HepG2 (cell line): Measurements from ENCODE around the gene CIAPIN1. TPM values are rescaled to one million over a fixed set of nuclear protein-coding genes. Genes with fewer than 3 reads are reported as not detected.

Experiments used
- ATAC-seq: fragments of 200-7000 bp; cut with Tn5 transposase; 3 replicates; pipeline ENCODE4 v1.9.1; 2020; ENCODE audit warnings: mild to moderate bottlenecking, moderate library complexity
- BruUV-seq: library from RNA; stranded (reverse); fragments of 400-500 nt; replicated peaks from 2 replicates; lab custom pipeline; 2021; lab: Mats Ljungman, UMichigan
- CTCF ChIA-PET: fragments of 300-600 bp; formaldehyde crosslinking; extraction: SDS; loops from one replicate; lab custom pipeline; 2021; ENCODE audit warnings: low total read pairs, inconsistent platforms, low intra/inter-chr PET ratio; lab: Yijun Ruan, JAX
- POLR2A ChIA-PET: fragments of 350-600 bp; sonication (Branson Sonifier 250); formaldehyde crosslinking; loops from one replicate; lab custom pipeline; 2020; ENCODE audit warnings: antibody characterized with exemption, inconsistent platforms; lab: Yijun Ruan, JAX
- DNase-seq: peaks from one replicate; pipeline ENCODE4 v3.0.0-alpha.2; 2015; ENCODE audit warnings: low spot score
- FAIRE-seq: peaks from 3 replicates; lab custom pipeline; 2011; peaks lifted over from hg19 to GRCh38; lab: Jason Lieb, UNC
- H2AFZ ChIP-seq: one replicate; pipeline ENCODE4 v1.6.1; 2011; ENCODE audit warnings: low read length, inconsistent platforms
- H3K27ac ChIP-seq: fragments of 300-600 bp; 3 replicates; pipeline ENCODE4 v1.8.0; 2011; ENCODE audit warnings: mixed run types, mild to moderate bottlenecking, mixed read lengths, low read length, inconsistent platforms; ENCODE audit not compliant: insufficient read depth; ENCODE audit errors: extremely low read length
- H3K27me3 ChIP-seq, 2 experiments: fragments of 200-600 bp in 1 of 2; 2 replicates in 1 of 2; 3 replicates in 1 of 2; pipeline versions ENCODE4 v1.6.0 to v1.8.0; 2011; ENCODE audit warnings: low read length in 2 of 2, mild to moderate bottlenecking in 2 of 2, moderate library complexity in 2 of 2, inconsistent platforms in 1 of 2; ENCODE audit not compliant: insufficient read depth in 2 of 2, control insufficient read depth in 1 of 2
- H3K36me3 ChIP-seq, 2 experiments: fragments of 200-600 bp in 1 of 2; replicated peaks in 1 of 2; 2 replicates in 1 of 2; 3 replicates in 1 of 2; pipeline versions ENCODE4 v1.5.1 to v1.8.0; 2011; ENCODE audit warnings: low read length in 2 of 2, inconsistent platforms in 1 of 2; ENCODE audit not compliant: insufficient read depth in 2 of 2, control insufficient read depth in 1 of 2
- H3K4me1 ChIP-seq: 2 replicates; pipeline ENCODE4 v1.5.1; 2012; ENCODE audit warnings: low read length, inconsistent platforms; ENCODE audit not compliant: insufficient read depth
- H3K4me2 ChIP-seq: 2 replicates; pipeline ENCODE4 v1.6.0; 2011; ENCODE audit warnings: low read depth, low read length, inconsistent platforms
- H3K4me3 ChIP-seq, 3 experiments: fragments of 200-600 bp in 1 of 3; sonication (generic), shearing (Covaris generic) in 1 of 3; replicated peaks in 1 of 3; 2 replicates each; pipeline ENCODE4 v1.5.1; 2011 to 2016; ENCODE audit warnings: low read length in 3 of 3, inconsistent platforms in 2 of 3, low read depth in 2 of 3, mild to moderate bottlenecking in 2 of 3, control low read depth in 1 of 3, mixed read lengths in 1 of 3; ENCODE audit not compliant: insufficient read depth in 1 of 3
- H3K79me2 ChIP-seq: one replicate; pipeline ENCODE4 v1.6.1; 2011; ENCODE audit warnings: low read length, inconsistent platforms; ENCODE audit not compliant: insufficient read depth
- H3K9ac ChIP-seq: 2 replicates; pipeline ENCODE4 v1.6.0; 2011; ENCODE audit warnings: mild to moderate bottlenecking, low read depth, low read length, inconsistent platforms; ENCODE audit not compliant: insufficient read depth
- H3K9me3 ChIP-seq: 2 replicates; pipeline ENCODE4 v1.5.1; 2012; ENCODE audit warnings: mild to moderate bottlenecking, low read length
- H4K20me1 ChIP-seq: 2 replicates; pipeline ENCODE4 v1.6.0; 2011; ENCODE audit warnings: inconsistent platforms, mild to moderate bottlenecking, low read length, moderate library complexity; ENCODE audit not compliant: insufficient read depth
- DMAP1 ChIP-seq: IDR thresholded peaks from 2 replicates; pipeline ENCODE4 v1.6.1; 2016
- POLR2A ChIP-seq, 2 experiments: IDR thresholded peaks; 2 replicates each; pipeline ENCODE4 v1.6.1; 2011; ENCODE audit warnings: low read depth in 2 of 2, low read length in 2 of 2, mild to moderate bottlenecking in 1 of 2, moderate library complexity in 1 of 2; ENCODE audit not compliant: insufficient read depth in 1 of 2
- SMAD3 ChIP-seq: sonication (generic); formaldehyde crosslinking; IDR thresholded peaks from 2 replicates; pipeline ENCODE4 v1.4.0; 2020; ENCODE audit warnings: missing genetic modification reagents
- ZNF432 ChIP-seq: sonication (generic); formaldehyde crosslinking; IDR thresholded peaks from 2 replicates; pipeline ENCODE4 v1.5.0; 2020; ENCODE audit warnings: missing genetic modification reagents, mild to moderate bottlenecking, borderline replicate concordance
- ZNF577 ChIP-seq: sonication (generic); formaldehyde crosslinking; IDR thresholded peaks from 2 replicates; pipeline ENCODE4 v1.4.0; 2020; ENCODE audit warnings: mild to moderate bottlenecking, low read depth, missing genetic modification reagents, borderline replicate concordance
- ZNF652 ChIP-seq: IDR thresholded peaks from 2 replicates; pipeline ENCODE4 v1.6.1; 2016; ENCODE audit warnings: low read depth, borderline replicate concordance
- WGBS: methylation state at CpG from one replicate; pipeline ENCODE4 v1.1.6; 2017; ENCODE audit warnings: low lambda C conversion rate; 5-methylcytosine and 5-hydroxymethylcytosine counted together
- in situ Hi-C: cut with HindIII; loops from 2 replicates; pipeline ENCODE4 v1.10.0; 2017; ENCODE audit warnings: low pct_unique_long_range_greater_than_20kb; ENCODE audit not compliant: extremely low pct_ligation_motif_present
- intact Hi-C: fragments of 100-400 bp; cut with micrococcal nuclease; formaldehyde crosslinking; loops from one replicate; pipeline ENCODE4 v1.10.0; 2022; ENCODE audit not compliant: unreplicated experiment
- polyA plus RNA-seq, 8 experiments: library from polyadenylated mRNA; depleted of rRNA in 3 of 8; stranded (reverse) in 7 of 8; unstranded in 1 of 8; fragments of >200 nt; fragmentation: Illumina TruSeq in 4 of 8; extraction: Trizol in 4 of 8; gene quantifications; 2 replicates each; pipeline versions ENCODE4 v1.2.1 to v1.2.3, GENCODE V29; 2011 to 2016; ENCODE audit warnings: low read depth in 4 of 8, missing spikeins in 1 of 8, mixed read lengths in 1 of 8; ENCODE audit not compliant: insufficient read depth in 1 of 8
- total RNA-seq, 5 experiments: library from RNA; depleted of rRNA; stranded (reverse); fragments of >200 nt; fragmentation: Illumina TruSeq; extraction: Trizol; gene quantifications; 2 replicates each; pipeline ENCODE4 v1.2.3, GENCODE V29; 2016; ENCODE audit warnings: low read depth in 1 of 5
- TF ChIP-seq, protein P1 (sequence below): sonication (generic); formaldehyde crosslinking; IDR thresholded peaks from 2 replicates; pipeline ENCODE4 v1.5.1; 2020; ENCODE audit warnings: missing genetic modification reagents, mild to moderate bottlenecking, borderline replicate concordance

Gene CIAPIN1
- total and polyA plus RNA-seq, 2 of the 13 experiments (the other 11 are each of a cell fraction or from before 2014, with no cell fraction given): 69.3 to 89.7 TPM

DNA sequence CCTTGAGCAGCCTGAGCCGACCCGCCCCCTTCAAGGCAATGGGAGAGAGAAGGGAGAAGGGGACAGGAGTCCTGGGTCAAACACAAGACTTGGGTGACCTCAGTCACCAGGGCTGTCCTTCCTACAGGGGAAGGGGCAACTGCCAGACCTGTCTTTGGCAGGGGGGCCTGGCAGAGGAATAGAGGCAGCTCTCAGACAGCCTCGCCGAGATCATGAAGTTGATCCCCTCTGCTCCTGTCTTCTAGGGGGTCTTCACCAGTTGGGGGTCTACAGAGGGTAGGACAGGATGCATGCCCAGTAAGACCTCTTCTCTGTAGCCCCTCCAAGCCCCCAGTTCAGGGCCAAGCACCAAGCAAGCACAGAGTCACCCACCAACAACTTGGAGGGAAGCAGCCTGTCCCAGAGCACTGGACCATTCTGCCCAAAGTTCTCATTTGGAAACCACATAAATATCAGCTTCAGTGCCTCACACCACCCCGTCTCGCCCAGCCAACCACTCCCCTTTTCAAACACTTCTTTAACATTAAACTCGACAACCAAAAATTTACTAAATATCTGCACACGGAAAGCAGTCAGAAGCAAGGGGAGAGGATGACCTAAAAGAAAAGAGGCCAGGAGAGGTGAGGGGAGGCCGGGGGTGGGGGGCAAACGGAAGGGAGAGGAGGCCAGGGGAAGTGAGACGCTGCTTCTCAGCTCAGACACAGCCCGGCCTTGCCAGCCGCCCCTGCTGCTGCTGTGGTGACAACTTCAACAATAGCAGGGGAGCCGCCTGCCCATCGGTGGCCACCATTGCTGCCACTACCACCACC, 31.4 kb upstream of the CIAPIN1 start:
- in situ Hi-C loops: loop anchor here (5.0 kb wide), 1 partner anchor 39 kb away; no protein-coding TSS in a partner anchor

More for the DNA sequence above, 31.4 kb upstream of the CIAPIN1 start:
- Histone ChIP-seq H3K9me3 (no peaks in the 10 kb centered on the region), H3K4me3 (peak overlapping the region in 1 of 3 experiments; percentile 64; a peak in 1 of 6 replicates), H4K20me1 (peaks cover 8% of the 10 kb centered on the region; the same call in 1 of the 2 replicates), H3K79me2 (peaks cover 21% of the 10 kb centered on the region), H3K27me3 (no peaks in the 10 kb centered on the region), H2AFZ (no peak overlapping the region), H3K4me1 (peaks cover 84% of the 10 kb centered on the region), H3K9ac (no peak overlapping the region), H3K4me2 (peak overlapping the region; percentile 93), H3K27ac (no peak overlapping the region), H3K36me3 (peaks cover 13 to 18% of the 10 kb centered on the region in 2 experiments)
- TF ChIP-seq, protein P1, sequence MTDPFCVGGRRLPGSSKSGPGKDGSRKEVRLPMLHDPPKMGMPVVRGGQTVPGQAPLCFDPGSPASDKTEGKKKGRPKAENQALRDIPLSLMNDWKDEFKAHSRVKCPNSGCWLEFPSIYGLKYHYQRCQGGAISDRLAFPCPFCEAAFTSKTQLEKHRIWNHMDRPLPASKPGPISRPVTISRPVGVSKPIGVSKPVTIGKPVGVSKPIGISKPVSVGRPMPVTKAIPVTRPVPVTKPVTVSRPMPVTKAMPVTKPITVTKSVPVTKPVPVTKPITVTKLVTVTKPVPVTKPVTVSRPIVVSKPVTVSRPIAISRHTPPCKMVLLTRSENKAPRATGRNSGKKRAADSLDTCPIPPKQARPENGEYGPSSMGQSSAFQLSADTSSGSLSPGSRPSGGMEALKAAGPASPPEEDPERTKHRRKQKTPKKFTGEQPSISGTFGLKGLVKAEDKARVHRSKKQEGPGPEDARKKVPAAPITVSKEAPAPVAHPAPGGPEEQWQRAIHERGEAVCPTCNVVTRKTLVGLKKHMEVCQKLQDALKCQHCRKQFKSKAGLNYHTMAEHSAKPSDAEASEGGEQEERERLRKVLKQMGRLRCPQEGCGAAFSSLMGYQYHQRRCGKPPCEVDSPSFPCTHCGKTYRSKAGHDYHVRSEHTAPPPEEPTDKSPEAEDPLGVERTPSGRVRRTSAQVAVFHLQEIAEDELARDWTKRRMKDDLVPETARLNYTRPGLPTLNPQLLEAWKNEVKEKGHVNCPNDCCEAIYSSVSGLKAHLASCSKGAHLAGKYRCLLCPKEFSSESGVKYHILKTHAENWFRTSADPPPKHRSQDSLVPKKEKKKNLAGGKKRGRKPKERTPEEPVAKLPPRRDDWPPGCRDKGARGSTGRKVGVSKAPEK (CRISPR knock-in tag): no peak
- TF ChIP-seq ZNF577: no peak
- no peak for TF ChIP-seq POLR2A (IDR thresholded peaks at IDR 0.05; ENCODE audit: insufficient read depth in 1 of 2, low read depth in 2 of 2, low read length in 2 of 2)
- no peak for TF ChIP-seq DMAP1 (CRISPR knock-in tag)
- no peak for TF ChIP-seq ZNF432 (CRISPR knock-in tag)
- no peak for TF ChIP-seq SMAD3
- no peak for TF ChIP-seq ZNF652
- intact Hi-C loops: no loop called here
- ChIA-PET CTCF (interaction anchor here (1.7 kb wide), 1 partner anchor 41 kb away, joined by 4 read pairs; no protein-coding TSS in a partner anchor), POLR2A (interaction anchor here (0.6 to 5.6 kb wide), 4 partner anchors 10 to 212 kb away, joined by 3 to 55 read pairs (median 11); partner anchors contain the start of genes CIAPIN1, COQ9 and POLR2C)
- no peak for DNase-seq
- FAIRE-seq: no peak
- no TSS peak for BruUV-seq
- ATAC-seq: no peak
- WGBS: 77% methylated on average over 14 of the region's 15 CpGs
